ENCODE results near the gene A3GALT2.
"Not testable (repeated sequence)": the region's sequence is repeated elsewhere in the genome, so short reads cannot be mapped to it uniquely, and the experiment has no call there.

Gene A3GALT2

GRCh38 chr1:33322870-33323585 is 2.1 kb upstream of the A3GALT2 start:
- H3K27me3 Mint-ChIP-seq: no peaks in the 10 kb centered on the region
- DNase-seq (no peak), ATAC-seq (replicated peaks) (no peak)
- H3K4me3 Mint-ChIP-seq: no peak overlapping the region
- H3K36me3 Mint-ChIP-seq (ENCODE audit: insufficient read depth): peaks cover 41% of the 10 kb centered on the region
- peak overlapping the region; percentile 33 to 62 for H3K27ac Mint-ChIP-seq
- no peaks in the 10 kb centered on the region for H3K9me3 Mint-ChIP-seq
- no peaks in the 10 kb centered on the region for H3K4me1 Mint-ChIP-seq (ENCODE audit: low read depth in 2 of 2)

GRCh38 chr1:33322109-33322508 is 1.2 kb upstream of the A3GALT2 start:
- no peaks in the 10 kb centered on the region for H3K9me3 Mint-ChIP-seq
- ATAC-seq (replicated peaks) (no peak), DNase-seq (no peak)
- no peak overlapping the region for H3K4me3 Mint-ChIP-seq
- H3K36me3 Mint-ChIP-seq (ENCODE audit: insufficient read depth): peaks cover 32% of the 10 kb centered on the region
- no peaks in the 10 kb centered on the region for H3K4me1 Mint-ChIP-seq (ENCODE audit: low read depth in 2 of 2)
- no peak overlapping the region for H3K27ac Mint-ChIP-seq
- no peaks in the 10 kb centered on the region for H3K27me3 Mint-ChIP-seq

GRCh38 chr1:33321178-33321577 is 280 bp upstream of the A3GALT2 start:
- Mint-ChIP-seq H3K27me3 (peaks cover 0 to 7% of the 10 kb centered on the region in 2 donors), H3K27ac (no peak overlapping the region), H3K4me1 (ENCODE audit: low read depth in 2 of 2) (no peaks in the 10 kb centered on the region), H3K4me3 (no peak overlapping the region), H3K36me3 (ENCODE audit: insufficient read depth) (peaks cover 22% of the 10 kb centered on the region), H3K9me3 (no peaks in the 10 kb centered on the region)
- ATAC-seq (replicated peaks): no peak
- DNase-seq: no peak

GRCh38 chr1:33319949-33320618 is 814 bp downstream of the A3GALT2 start:
- Mint-ChIP-seq H3K36me3 (ENCODE audit: insufficient read depth) (peaks cover 14% of the 10 kb centered on the region), H3K27me3 (peaks cover 0 to 8% of the 10 kb centered on the region in 2 donors), H3K9me3 (no peaks in the 10 kb centered on the region), H3K4me1 (ENCODE audit: low read depth in 2 of 2) (no peaks in the 10 kb centered on the region), H3K27ac (no peak overlapping the region), H3K4me3 (no peak overlapping the region)
- ATAC-seq (replicated peaks): no peak
- no peak for DNase-seq

GRCh38 chr1:33319186-33319948 is 1.5 kb downstream of the A3GALT2 start:
- Mint-ChIP-seq H3K27me3 (peaks cover 4 to 14% of the 10 kb centered on the region in 2 donors), H3K36me3 (ENCODE audit: insufficient read depth) (peaks cover 10% of the 10 kb centered on the region), H3K4me1 (ENCODE audit: low read depth in 2 of 2) (no peaks in the 10 kb centered on the region), H3K4me3 (no peak overlapping the region), H3K27ac (no peak overlapping the region), H3K9me3 (no peaks in the 10 kb centered on the region)
- ATAC-seq (replicated peaks) (no peak), DNase-seq (no peak)

- H3K4me3 Mint-ChIP-seq: no peak overlapping the region
- no peaks in the 10 kb centered on the region for H3K9me3 Mint-ChIP-seq
- no peak overlapping the region for H3K27ac Mint-ChIP-seq
- H3K27me3 Mint-ChIP-seq: peaks cover 6 to 17% of the 10 kb centered on the region in 2 donors
- no peak for DNase-seq
- peaks cover 4% of the 10 kb centered on the region for H3K36me3 Mint-ChIP-seq (ENCODE audit: insufficient read depth)
- ATAC-seq (replicated peaks): no peak
- H3K4me1 Mint-ChIP-seq (ENCODE audit: low read depth in 2 of 2): no peaks in the 10 kb centered on the region
Measured at GRCh38 chr1:33317946-33318345, 3.0 kb downstream of the A3GALT2 start.

- H3K4me1 Mint-ChIP-seq (ENCODE audit: low read depth in 2 of 2): no peaks in the 10 kb centered on the region
- no peak overlapping the region for H3K27ac Mint-ChIP-seq
- no peaks in the 10 kb centered on the region for H3K9me3 Mint-ChIP-seq
- H3K36me3 Mint-ChIP-seq (ENCODE audit: insufficient read depth): peaks cover 4% of the 10 kb centered on the region
- DNase-seq: no peak
- H3K4me3 Mint-ChIP-seq: no peak overlapping the region
- H3K27me3 Mint-ChIP-seq: peaks cover 6 to 22% of the 10 kb centered on the region in 2 donors
- no peak for ATAC-seq (replicated peaks)
Measured at GRCh38 chr1:33317354-33317753, 3.5 kb downstream of the A3GALT2 start.

GRCh38 chr1:33316601-33317000 is 4.3 kb downstream of the A3GALT2 start:
- H3K4me1 Mint-ChIP-seq (ENCODE audit: low read depth in 2 of 2): no peaks in the 10 kb centered on the region
- H3K4me3 Mint-ChIP-seq: no peak overlapping the region
- peaks cover 6 to 29% of the 10 kb centered on the region in 2 donors for H3K27me3 Mint-ChIP-seq
- peak overlapping the region in 1 of 2 donors; percentile 38 for H3K27ac Mint-ChIP-seq
- H3K36me3 Mint-ChIP-seq (ENCODE audit: insufficient read depth): peaks cover 4% of the 10 kb centered on the region
- ATAC-seq (replicated peaks) (no peak), DNase-seq (no peak)
- H3K9me3 Mint-ChIP-seq: no peaks in the 10 kb centered on the region

- ATAC-seq (replicated peaks) (no peak), DNase-seq (no peak)
- no peaks in the 10 kb centered on the region for H3K9me3 Mint-ChIP-seq
- peaks cover 6 to 38% of the 10 kb centered on the region in 2 donors for H3K27me3 Mint-ChIP-seq
- no peak overlapping the region for H3K27ac Mint-ChIP-seq
- no peak overlapping the region for H3K4me3 Mint-ChIP-seq
- no peaks in the 10 kb centered on the region for H3K4me1 Mint-ChIP-seq (ENCODE audit: low read depth in 2 of 2)
- H3K36me3 Mint-ChIP-seq (ENCODE audit: insufficient read depth): peaks cover 6% of the 10 kb centered on the region
Measured at GRCh38 chr1:33314416-33314815, 6.5 kb downstream of the A3GALT2 start.

- Mint-ChIP-seq H3K36me3 (ENCODE audit: insufficient read depth) (peaks cover 6% of the 10 kb centered on the region), H3K4me3 (no peak overlapping the region), H3K9me3 (no peaks in the 10 kb centered on the region), H3K27ac (no peak overlapping the region), H3K4me1 (ENCODE audit: low read depth in 2 of 2) (no peaks in the 10 kb centered on the region), H3K27me3 (peaks cover 6 to 44% of the 10 kb centered on the region in 2 donors)
- no peak for DNase-seq
- no peak for ATAC-seq (replicated peaks)
Measured at GRCh38 chr1:33312413-33312749, 8.5 kb downstream of the A3GALT2 start.

- ATAC-seq (replicated peaks): no peak
Measured at GRCh38 chr1:33311706-33312412, 9.0 kb downstream of the A3GALT2 start.

GRCh38 chr1:33310702-33311101 is 10.2 kb downstream of the A3GALT2 start:
- H3K27ac Mint-ChIP-seq: no peak overlapping the region
- no peak for DNase-seq
- peaks cover 6% of the 10 kb centered on the region for H3K36me3 Mint-ChIP-seq (ENCODE audit: insufficient read depth)
- H3K4me3 Mint-ChIP-seq: no peak overlapping the region
- no peak for ATAC-seq (replicated peaks)
- peaks cover 0 to 2% of the 10 kb centered on the region in 2 donors for H3K4me1 Mint-ChIP-seq (ENCODE audit: low read depth in 2 of 2)
- H3K9me3 Mint-ChIP-seq: no peaks in the 10 kb centered on the region
- peaks cover 6 to 44% of the 10 kb centered on the region in 2 donors for H3K27me3 Mint-ChIP-seq

More at GRCh38 chr1:33311706-33312412, 9.0 kb downstream of the A3GALT2 start:
- H3K27me3 Mint-ChIP-seq: peaks cover 6 to 43% of the 10 kb centered on the region in 2 donors
- H3K27ac Mint-ChIP-seq: no peak overlapping the region
- H3K9me3 Mint-ChIP-seq: no peaks in the 10 kb centered on the region
- no peaks in the 10 kb centered on the region for H3K4me1 Mint-ChIP-seq (ENCODE audit: low read depth in 2 of 2)
- DNase-seq: no peak
- H3K4me3 Mint-ChIP-seq: no peak overlapping the region
- H3K36me3 Mint-ChIP-seq (ENCODE audit: insufficient read depth): peaks cover 6% of the 10 kb centered on the region

GRCh38 chr1:33309351-33309750 is 11.5 kb downstream of the A3GALT2 start:
- not testable (repeated sequence) for H3K4me3 Mint-ChIP-seq; H3K27ac Mint-ChIP-seq; ATAC-seq (replicated peaks); H3K4me1 Mint-ChIP-seq (ENCODE audit: low read depth in 2 of 2); H3K36me3 Mint-ChIP-seq (ENCODE audit: insufficient read depth); H3K9me3 Mint-ChIP-seq; DNase-seq
- peaks cover 2 to 37% of the 10 kb centered on the region in 2 donors for H3K27me3 Mint-ChIP-seq

All from effector memory CD8-positive, alpha-beta T cell (primary cell).